ENCODE results near the gene STK32A. TPM values are rescaled to one million over a fixed set of nuclear protein-coding genes. Genes with fewer than 3 reads are reported as not detected.
A peak's percentile ranks its signal among the peaks of the same experiment; 100 is the strongest.

STK32A gene
- total RNA-seq, 1 experiment from 2014 or later: not detected

- no peaks in the 10 kb centered on the region for H3K36me3 ChIP-seq (ENCODE audit: control insufficient read depth, insufficient read depth, low read length)
- no peaks in the 10 kb centered on the region for H3K4me1 ChIP-seq (ENCODE audit: control insufficient read depth, insufficient read depth, low read length)
- intact Hi-C loops (cut with micrococcal nuclease; ENCODE audit: unreplicated experiment) (no loop called here), in situ Hi-C loops (cut with HindIII; ENCODE audit: low pct_unique_long_range_greater_than_20kb, low sequenced_read_pairs) (no loop called here)
- H3K9me3 ChIP-seq (ENCODE audit: control insufficient read depth, insufficient read depth, low read depth, low read length): no peaks in the 10 kb centered on the region
- H3K27me3 ChIP-seq (ENCODE audit: control insufficient read depth, insufficient read depth, low read length): no peaks in the 10 kb centered on the region
- POLR2A ChIA-PET: no interaction called here
- no peak for TF ChIP-seq POLR2AphosphoS5 (IDR thresholded peaks at IDR 0.05; ENCODE audit: low read depth, low read length)
- no peak for TF ChIP-seq REST (IDR thresholded peaks at IDR 0.05; ENCODE audit: insufficient read depth in 1 of 2, low read depth in 2 of 2, low read length in 1 of 2)
- no peak for TF ChIP-seq SIN3A (IDR thresholded peaks at IDR 0.05; ENCODE audit: borderline replicate concordance, insufficient read depth, low read depth, low read length)
- TF ChIP-seq CTCF (IDR thresholded peaks at IDR 0.05): no peak
- no peak for TF ChIP-seq TCF7L2 (IDR thresholded peaks at IDR 0.05; ENCODE audit: low read depth, low read length)
- H3K27ac ChIP-seq (ENCODE audit: low read length): no peak overlapping the region
- CTCF ChIA-PET: no interaction called here
- ATAC-seq (no peak), DNase-seq (ENCODE audit: low read depth, low spot score) (no peak)
- no TSS peak for BruUV-seq (replicated peaks)
- no peak overlapping the region for H3K4me3 ChIP-seq (ENCODE audit: low read depth in 2 of 2, low read length in 2 of 2)
Measured at GRCh38 chr5:147400881-147401280, 166.1 kb downstream of the STK32A start.

DNA sequence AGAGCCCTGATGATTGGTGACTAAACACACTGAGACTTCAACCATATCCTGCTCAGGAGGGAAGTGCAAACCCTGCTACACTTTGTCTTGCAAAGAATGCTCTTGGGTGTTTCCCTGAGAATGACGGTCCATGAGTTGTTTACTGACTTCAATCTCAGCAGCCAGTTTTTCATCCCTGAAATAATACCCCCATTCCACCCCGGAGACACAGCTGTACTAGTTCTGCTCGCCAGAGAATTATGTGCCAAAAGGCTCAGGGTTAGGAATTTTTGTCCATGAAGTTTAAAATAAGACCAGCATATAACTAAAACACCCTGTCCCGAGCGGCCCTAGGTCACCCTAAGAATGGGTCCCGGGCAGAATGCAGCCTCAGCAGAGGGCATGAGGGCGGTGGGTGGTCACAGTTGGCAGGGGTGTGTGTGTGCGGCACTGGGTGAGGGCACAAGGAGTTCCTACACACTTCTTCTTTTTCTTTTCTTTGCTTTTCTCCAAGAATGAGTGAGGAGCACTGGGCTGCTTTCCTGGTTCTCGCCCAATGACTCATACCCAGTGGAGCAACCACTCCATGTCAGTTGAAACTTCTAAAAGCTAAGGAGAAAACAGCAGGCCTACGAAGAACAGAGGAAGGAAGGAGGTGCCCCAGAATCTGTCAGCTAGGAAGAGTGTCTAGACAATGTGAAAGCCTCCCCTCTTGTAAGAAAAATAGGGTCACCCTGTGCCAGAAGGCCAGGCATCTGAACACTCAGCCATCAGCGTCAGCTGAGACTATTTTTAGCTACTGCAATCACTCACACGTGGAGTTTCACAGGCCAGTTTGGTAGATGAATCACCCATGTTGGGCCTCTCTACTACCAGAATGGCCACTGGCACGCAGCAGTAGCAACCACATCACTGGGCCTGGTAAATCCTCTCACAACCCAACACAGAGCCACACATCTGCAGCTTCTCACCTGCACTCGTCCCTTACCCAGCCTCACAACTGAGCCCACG is 169.1 kb downstream of the STK32A start:
- ATAC-seq (no peak), DNase-seq (ENCODE audit: low read depth, low spot score) (peak; percentile 7)
- Histone ChIP-seq H3K4me3 (ENCODE audit: low read depth in 2 of 2, low read length in 2 of 2) (no peak overlapping the region), H3K27ac (ENCODE audit: low read length) (no peak overlapping the region), H3K4me1 (ENCODE audit: control insufficient read depth, insufficient read depth, low read length) (no peaks in the 10 kb centered on the region), H3K36me3 (ENCODE audit: control insufficient read depth, insufficient read depth, low read length) (no peaks in the 10 kb centered on the region), H3K27me3 (ENCODE audit: control insufficient read depth, insufficient read depth, low read length) (no peaks in the 10 kb centered on the region; the same call in 1 of the 2 replicates), H3K9me3 (ENCODE audit: control insufficient read depth, insufficient read depth, low read depth, low read length) (no peaks in the 10 kb centered on the region)
- intact Hi-C loops (cut with micrococcal nuclease; ENCODE audit: unreplicated experiment): no loop called here
- ChIA-PET POLR2A (no interaction called here), CTCF (no interaction called here)
- no TSS peak for BruUV-seq (replicated peaks)
- TF ChIP-seq SIN3A (IDR thresholded peaks at IDR 0.05; ENCODE audit: borderline replicate concordance, insufficient read depth, low read depth, low read length) (no peak), TCF7L2 (IDR thresholded peaks at IDR 0.05; ENCODE audit: low read depth, low read length) (no peak), POLR2AphosphoS5 (IDR thresholded peaks at IDR 0.05; ENCODE audit: low read depth, low read length) (no peak), CTCF (IDR thresholded peaks at IDR 0.05) (no peak), REST (IDR thresholded peaks at IDR 0.05; ENCODE audit: insufficient read depth in 1 of 2, low read depth in 2 of 2, low read length in 1 of 2) (no peak)
- in situ Hi-C loops (cut with HindIII; ENCODE audit: low pct_unique_long_range_greater_than_20kb, low sequenced_read_pairs): no loop called here
